SK-N-SH (cell line): ENCODE measurements around the gene RORB. TPM values are rescaled to one million over a fixed set of nuclear protein-coding genes. Genes with fewer than 3 reads are reported as not detected.

Experiments
- CTCF ChIA-PET: fragments of 300-600, 350-600 bp; formaldehyde crosslinking; extraction: SDS; loops from one replicate; lab custom pipeline; 2021; lab: Yijun Ruan, JAX
- POLR2A ChIA-PET: fragments of 350-600 bp; sonication (Branson Sonifier 250); formaldehyde crosslinking; extraction: SDS; loops from one replicate; lab custom pipeline; 2020; ENCODE audit warnings: antibody characterized with exemption, inconsistent platforms; lab: Yijun Ruan, JAX
- DNase-seq: peaks from one replicate; pipeline ENCODE4 v3.0.0; 2012
- H2AFZ ChIP-seq: fragments of 200-600 bp; sonication (generic); 2 replicates; pipeline ENCODE4 v1.8.1; 2016; ENCODE audit warnings: antibody characterized with exemption, mild to moderate bottlenecking, low read depth
- H3F3A ChIP-seq: fragments of 200-600 bp; sonication (generic); replicated peaks from 2 replicates; pipeline ENCODE3; 2016; ENCODE audit warnings: antibody characterized with exemption, mild to moderate bottlenecking; ENCODE audit not compliant: insufficient read depth
- H3K27ac ChIP-seq, 2 experiments: fragments of 200-500 bp in 1 of 2; fragments of 200-600 bp in 1 of 2; sonication (Bioruptor generic) in 1 of 2; sonication (generic), shearing (Covaris generic) in 1 of 2; 2 replicates each; pipeline versions ENCODE4 v1.5.1 to v1.6.1; 2014 to 2016; ENCODE audit warnings: low read depth in 2 of 2, inconsistent platforms in 1 of 2, low read length in 1 of 2, mild to moderate bottlenecking in 1 of 2, mixed read lengths in 1 of 2
- H3K27me3 ChIP-seq: fragments of 200-600 bp; sonication (generic), shearing (Covaris generic); 2 replicates; pipeline ENCODE4 v1.6.1; 2016; ENCODE audit warnings: mixed run types; ENCODE audit not compliant: insufficient read depth
- H3K36me3 ChIP-seq, 2 experiments: fragments of 200-500 bp in 1 of 2; fragments of 200-600 bp in 1 of 2; sonication (Bioruptor generic) in 1 of 2; sonication (generic) in 1 of 2; replicated peaks in 1 of 2; 2 replicates each; pipeline versions ENCODE3 to v1.5.1; 2014 to 2016; ENCODE audit warnings: low read length in 1 of 2, mild to moderate bottlenecking in 1 of 2; ENCODE audit not compliant: insufficient read depth in 2 of 2, control insufficient read depth in 1 of 2
- H3K4me1 ChIP-seq, 2 experiments: fragments of 200-500 bp in 1 of 2; fragments of 200-600 bp in 1 of 2; sonication (Bioruptor generic) in 1 of 2; sonication (generic), shearing (Covaris generic) in 1 of 2; 2 replicates each; pipeline versions ENCODE4 v1.5.1 to v1.6.1; 2014 to 2016; ENCODE audit warnings: low read depth in 1 of 2, low read length in 1 of 2, mixed run types in 1 of 2; ENCODE audit not compliant: insufficient read depth in 2 of 2, control insufficient read depth in 1 of 2
- H3K4me2 ChIP-seq: fragments of 200-600 bp; sonication (generic), shearing (Covaris generic); 2 replicates; pipeline ENCODE4 v1.6.1; 2017; ENCODE audit warnings: mixed run types
- H3K4me3 ChIP-seq, 2 experiments: fragments of 200-500 bp in 1 of 2; fragments of 200-600 bp in 1 of 2; sonication (Bioruptor generic) in 1 of 2; sonication (generic), shearing (Covaris generic) in 1 of 2; 2 replicates each; pipeline versions ENCODE4 v1.5.1 to v1.8.1; 2014 to 2016; ENCODE audit warnings: low read depth in 2 of 2, inconsistent platforms in 1 of 2, low read length in 1 of 2, mild to moderate bottlenecking in 1 of 2, mixed read lengths in 1 of 2, moderate library complexity in 1 of 2
- H3K79me2 ChIP-seq: fragments of 200-600 bp; sonication (generic); 2 replicates; pipeline ENCODE4 v1.8.1; 2017; ENCODE audit warnings: mild to moderate bottlenecking; ENCODE audit not compliant: insufficient read depth
- H3K9ac ChIP-seq: fragments of 200-600 bp; sonication (generic); 2 replicates; pipeline ENCODE4 v1.6.1; 2017; ENCODE audit warnings: mixed run types
- H3K9me2 ChIP-seq: fragments of 200-600 bp; sonication (generic); 2 replicates; pipeline ENCODE4 v1.6.1; 2017; ENCODE audit warnings: mixed run types
- H3K9me3 ChIP-seq: fragments of 200-600 bp; sonication (generic); 2 replicates; pipeline ENCODE4 v1.6.1; 2017; ENCODE audit warnings: mixed run types, mild to moderate bottlenecking, moderate library complexity
- H4K20me1 ChIP-seq: fragments of 200-600 bp; sonication (generic); 2 replicates; pipeline ENCODE4 v1.6.1; 2017; ENCODE audit warnings: mild to moderate bottlenecking, mixed run types; ENCODE audit not compliant: insufficient read depth
- CHD2 ChIP-seq: fragments of 150-350 bp; IDR thresholded peaks from 2 replicates; pipeline ENCODE4 v1.6.1; 2018; ENCODE audit warnings: low read length; ENCODE audit not compliant: partially characterized antibody
- CTCF ChIP-seq: fragments of 200-600 bp; sonication (generic); IDR thresholded peaks from 2 replicates; pipeline ENCODE4 v1.6.1; 2017; ENCODE audit warnings: antibody characterized with exemption, mild to moderate bottlenecking, moderate library complexity
- ELF1 ChIP-seq: IDR thresholded peaks from 2 replicates; pipeline ENCODE4 v1.4.0; 2012
- EP300 ChIP-seq, 2 experiments: IDR thresholded peaks; 2 replicates each; pipeline versions ENCODE4 v1.4.0 to v1.6.1; 2012; ENCODE audit warnings: borderline replicate concordance in 1 of 2, low read depth in 1 of 2, low read length in 1 of 2
- FOXJ3 ChIP-seq: sonication (generic); formaldehyde crosslinking; IDR thresholded peaks from 2 replicates; pipeline ENCODE4 v1.5.1; 2020; ENCODE audit warnings: mild to moderate bottlenecking, missing genetic modification reagents
- FOXM1 ChIP-seq: IDR thresholded peaks from 2 replicates; pipeline ENCODE4 v1.4.0; 2012; ENCODE audit warnings: low read depth, mild to moderate bottlenecking
- GABPA ChIP-seq: IDR thresholded peaks from 2 replicates; pipeline ENCODE4 v1.4.0; 2012; ENCODE audit warnings: low read depth, mild to moderate bottlenecking
- GATA2 ChIP-seq: sonication (generic); formaldehyde crosslinking; IDR thresholded peaks from 2 replicates; pipeline ENCODE4 v1.5.0; 2020; ENCODE audit warnings: mild to moderate bottlenecking, missing genetic modification reagents
- IRF3 ChIP-seq: fragments of 150-350 bp; IDR thresholded peaks from 2 replicates; pipeline ENCODE4 v1.6.1; 2016; ENCODE audit warnings: mild to moderate bottlenecking, low read depth, low read length
- MEF2A ChIP-seq: IDR thresholded peaks from 2 replicates; pipeline ENCODE4 v1.4.0; 2012; ENCODE audit warnings: low read depth, borderline replicate concordance
- MXI1 ChIP-seq: IDR thresholded peaks from 2 replicates; pipeline ENCODE4 v1.6.1; 2012; ENCODE audit warnings: mild to moderate bottlenecking, low read depth, low read length, improper control_type of control experiment
- PBX3 ChIP-seq: IDR thresholded peaks from 2 replicates; pipeline ENCODE4; 2012
- RAD21 ChIP-seq: IDR thresholded peaks from 2 replicates; pipeline ENCODE4 v1.6.1; 2012; ENCODE audit warnings: mild to moderate bottlenecking, low read length
- RXRA ChIP-seq: IDR thresholded peaks from 2 replicates; pipeline ENCODE4 v1.4.0; 2012; ENCODE audit warnings: low read depth, mild to moderate bottlenecking, borderline replicate concordance
- SMC3 ChIP-seq: IDR thresholded peaks from 2 replicates; pipeline ENCODE4 v1.6.1; 2012; ENCODE audit warnings: low read depth, low read length, improper control_type of control experiment
- USF1 ChIP-seq: IDR thresholded peaks from 2 replicates; pipeline ENCODE4 v1.4.0; 2012; ENCODE audit warnings: low read depth, borderline replicate concordance
- USF2 ChIP-seq: fragments of 150-350 bp; IDR thresholded peaks from 2 replicates; pipeline ENCODE4 v1.6.1; 2017; ENCODE audit warnings: antibody characterized with exemption, low read length, low read depth, borderline replicate concordance
- ZBTB33 ChIP-seq: IDR thresholded peaks from 2 replicates; pipeline ENCODE4 v1.4.0; 2012; ENCODE audit warnings: low read depth, borderline replicate concordance
- WGBS: methylation state at CpG from one replicate; pipeline ENCODE4 v1.1.6; 2017; ENCODE audit warnings: low lambda C conversion rate; 5-methylcytosine and 5-hydroxymethylcytosine counted together
- polyA plus RNA-seq, 3 experiments: library from polyadenylated mRNA; depleted of rRNA; stranded (reverse); fragments of >200 nt; gene quantifications; 2 replicates each; pipeline ENCODE4 v1.2.3, GENCODE V29; 2012

The RORB gene
- polyA plus RNA-seq, 1 of the 3 experiments (the other 2 are of a cell fraction), result 0.13 TPM

- no peaks in the 10 kb centered on the region for H3K9me2 ChIP-seq
- H3F3A ChIP-seq, result no peaks in the 10 kb centered on the region
- H4K20me1 ChIP-seq, result no peaks in the 10 kb centered on the region
- no peak overlapping the region for H3K4me3 ChIP-seq
- POLR2A ChIA-PET, result no interaction called here
- H3K9ac ChIP-seq, result no peak overlapping the region
- no peaks in the 10 kb centered on the region for H3K36me3 ChIP-seq
- H3K79me2 ChIP-seq, result no peaks in the 10 kb centered on the region
- 37% methylated on average over 1 of the region's 1 CpG for WGBS
- DNase-seq, result no peak
- no peak for TF ChIP-seq IRF3
- TF ChIP-seq PBX3, result no peak
- no peak for TF ChIP-seq CHD2
- no peak for TF ChIP-seq MXI1
- no peak for TF ChIP-seq ZBTB33
- no peak for TF ChIP-seq RAD21
- TF ChIP-seq USF1, result no peak
- no peak for TF ChIP-seq GABPA
- no peak for TF ChIP-seq USF2
- no peak for TF ChIP-seq CTCF
- no peak for TF ChIP-seq MEF2A
- no peak for TF ChIP-seq FOXJ3
- TF ChIP-seq FOXM1, result no peak
- TF ChIP-seq RXRA, result no peak
- no peak for TF ChIP-seq ELF1
- TF ChIP-seq EP300 (IDR thresholded peaks at IDR 0.05; ENCODE audit: borderline replicate concordance in 1 of 2, low read depth in 1 of 2, low read length in 1 of 2), result no peak
- TF ChIP-seq GATA2 (CRISPR knock-in tag), result no peak
- no peak for TF ChIP-seq SMC3
- no peak overlapping the region for H3K4me2 ChIP-seq
- H3K27ac ChIP-seq, result no peak overlapping the region
- no peaks in the 10 kb centered on the region for H3K27me3 ChIP-seq
- no peaks in the 10 kb centered on the region for H3K4me1 ChIP-seq
- no peak overlapping the region for H2AFZ ChIP-seq
- no peaks in the 10 kb centered on the region for H3K9me3 ChIP-seq
- CTCF ChIA-PET, result interaction anchor here (0.5 to 1.0 kb wide), 2 partner anchors 23 to 85 kb away, joined by 3 to 4 read pairs; no protein-coding TSS in a partner anchor
These were observed 33.3 kb upstream of the RORB start for GRCh38 chr9:74463825-74464224.
